DOHH2 (cell line): ENCODE measurements around the gene UXS1.

Source experiments
- CTCF ChIP-seq: fragments of 200-600 bp; sonication (generic); IDR thresholded peaks from one replicate; pipeline ENCODE4 v1.5.1; 2014; ENCODE audit warnings: antibody characterized with exemption, mild to moderate bottlenecking, low read depth, low read length; ENCODE audit not compliant: poor library complexity, severe bottlenecking
- EZH2phosphoT487 ChIP-seq: fragments of 200-600 bp; sonication (generic); IDR thresholded peaks from 2 replicates; pipeline ENCODE4 v1.6.1; 2017; ENCODE audit warnings: borderline replicate concordance, mild to moderate bottlenecking, antibody characterized with exemption, low read length, moderate library complexity, mixed read lengths

- TF ChIP-seq CTCF (no peak), EZH2phosphoT487 (no peak)
These were observed 119.1 kb downstream of the UXS1 start for GRCh38 chr2:106075048-106075447.
